NCI-H2227 treated with DMSO at 0.1 percent for 48 hours (cell line): Measurements from ENCODE around the gene FAM163A.
"Not testable (repeated sequence)": the region's sequence is repeated elsewhere in the genome, so short reads cannot be mapped to it uniquely, and the experiment has no call there.

Experiments
- DNase-seq: peaks from one replicate; lab custom pipeline; 2025; lab: John Stamatoyannopoulos, UW

Gene FAM163A

GRCh38 chr1:179816196-179816960 is 73.3 kb downstream of the FAM163A start:
- DNase-seq = no peak

- no peak for DNase-seq
These were observed 74.0 kb downstream of the FAM163A start for GRCh38 chr1:179817056-179817455.

GRCh38 chr1:179817789-179818188 is 74.7 kb downstream of the FAM163A start:
- DNase-seq = no peak

GRCh38 chr1:179818260-179818659 is 75.2 kb downstream of the FAM163A start:
- DNase-seq = no peak

GRCh38 chr1:179818743-179819173 is 75.7 kb downstream of the FAM163A start:
- DNase-seq = no peak

GRCh38 chr1:179820226-179820970 is 77.3 kb downstream of the FAM163A start:
- DNase-seq = no peak

GRCh38 chr1:179821524-179821923 is 78.4 kb downstream of the FAM163A start:
- no peak for DNase-seq

- no peak for DNase-seq
These were observed 79.0 kb downstream of the FAM163A start for GRCh38 chr1:179822065-179822464.

- no peak for DNase-seq
These were observed 80.6 kb downstream of the FAM163A start for GRCh38 chr1:179823693-179824092.

GRCh38 chr1:179824265-179824664 is 81.2 kb downstream of the FAM163A start:
- no peak for DNase-seq

- DNase-seq = no peak
These were observed 82.1 kb downstream of the FAM163A start for GRCh38 chr1:179825206-179825605.

GRCh38 chr1:179825798-179826460 is 82.8 kb downstream of the FAM163A start:
- DNase-seq = no peak

GRCh38 chr1:179826626-179827280 is 83.7 kb downstream of the FAM163A start:
- no peak for DNase-seq

GRCh38 chr1:179828554-179829110 is 85.5 kb downstream of the FAM163A start:
- no peak for DNase-seq

- no peak for DNase-seq
These were observed 88.1 kb downstream of the FAM163A start for GRCh38 chr1:179831225-179831624.

- no peak for DNase-seq
These were observed 89.0 kb downstream of the FAM163A start for GRCh38 chr1:179831852-179832699.

- DNase-seq = not testable (repeated sequence)
These were observed 93.8 kb downstream of the FAM163A start for GRCh38 chr1:179836686-179837445.

GRCh38 chr1:179840107-179840506 is 97.0 kb downstream of the FAM163A start:
- no peak for DNase-seq

- DNase-seq = no peak
These were observed 105.1 kb downstream of the FAM163A start for GRCh38 chr1:179848233-179848632.

GRCh38 chr1:179853102-179853501 is 110.0 kb downstream of the FAM163A start:
- no peak for DNase-seq
